K562 (cell line): ENCODE measurements around the gene AGRN. TPM values are rescaled to one million over a fixed set of nuclear protein-coding genes. Genes with fewer than 3 reads are reported as not detected.

Experiments
- ATAC-seq: fragments of 200-7000 bp; cut with Tn5 transposase; 3 replicates; pipeline ENCODE4 v1.9.1; 2020; ENCODE audit warnings: moderate library complexity
- BruUV-seq: library from RNA; stranded (reverse); fragments of 400-500 nt; replicated peaks from 2 replicates; lab custom pipeline; 2021; lab: Mats Ljungman, UMichigan
- CTCF ChIA-PET: fragments of 300-600 bp; formaldehyde crosslinking; extraction: SDS; loops from one replicate; lab custom pipeline; 2021; ENCODE audit warnings: low intra/inter-chr PET ratio; lab: Yijun Ruan, JAX
- POLR2A ChIA-PET: fragments of 300-600, 350-650 bp; sonication (Branson Sonifier 250); formaldehyde crosslinking; extraction: SDS; loops from one replicate; lab custom pipeline; 2021; ENCODE audit warnings: antibody characterized with exemption, inconsistent platforms; lab: Yijun Ruan, JAX
- DNase-seq, 4 experiments: peaks; one replicate each; pipeline versions ENCODE4 v3.0.0 to v3.0.0-alpha.2; 2011 to 2018; ENCODE audit warnings: low spot score in 3 of 4, mixed read lengths in 3 of 4; ENCODE audit errors: extremely low read depth in 1 of 4
- FAIRE-seq: peaks from 2 replicates; lab custom pipeline; 2011; peaks lifted over from hg19 to GRCh38; lab: Jason Lieb, UNC
- H2AFZ ChIP-seq: 2 replicates; pipeline ENCODE4 v1.6.0; 2011; ENCODE audit warnings: low read depth, low read length, control low read depth, inconsistent platforms
- H3K27ac ChIP-seq: fragments of 200-600 bp; 3 replicates; pipeline ENCODE4 v1.8.0; 2011; ENCODE audit warnings: low read depth, mild to moderate bottlenecking, control low read depth, inconsistent platforms, low read length, moderate library complexity, mixed read lengths; ENCODE audit errors: extremely low read depth
- H3K27me3 ChIP-seq, 2 experiments: fragments of 300-600 bp in 1 of 2; 2 replicates in 1 of 2; 3 replicates in 1 of 2; pipeline versions ENCODE4 v1.6.0 to v1.8.0; 2011; ENCODE audit warnings: inconsistent platforms in 2 of 2, low read length in 2 of 2, mild to moderate bottlenecking in 1 of 2, mixed read lengths in 1 of 2, moderate library complexity in 1 of 2; ENCODE audit not compliant: control insufficient read depth in 2 of 2, insufficient read depth in 2 of 2
- H3K36me3 ChIP-seq: fragments of 300-600 bp; 3 replicates; pipeline ENCODE4 v1.8.0; 2011; ENCODE audit warnings: mild to moderate bottlenecking, low read length, inconsistent platforms; ENCODE audit not compliant: control insufficient read depth, insufficient read depth
- H3K4me1 ChIP-seq, 2 experiments: fragments of 200-600 bp in 1 of 2; replicated peaks in 1 of 2; 2 replicates in 1 of 2; 3 replicates in 1 of 2; pipeline versions ENCODE4 v1.5.1 to v1.8.0; 2011; ENCODE audit warnings: inconsistent platforms in 2 of 2, low read length in 2 of 2, mild to moderate bottlenecking in 1 of 2, mixed read lengths in 1 of 2, moderate library complexity in 1 of 2; ENCODE audit not compliant: control insufficient read depth in 2 of 2, insufficient read depth in 2 of 2
- H3K4me2 ChIP-seq: 2 replicates; pipeline ENCODE4 v1.6.1; 2011; ENCODE audit warnings: low read length, control low read depth, inconsistent platforms, mixed read lengths; ENCODE audit not compliant: insufficient read depth
- H3K4me3 ChIP-seq: fragments of 200-600 bp; sonication (generic), shearing (Covaris generic); 2 replicates; pipeline ENCODE4 v1.5.1; 2016; ENCODE audit warnings: control low read depth, inconsistent platforms
- H3K79me2 ChIP-seq: fragments of 200-600 bp; 3 replicates; pipeline ENCODE4 v1.8.0; 2011; ENCODE audit warnings: low read length, inconsistent platforms; ENCODE audit not compliant: control insufficient read depth, insufficient read depth
- H3K9ac ChIP-seq, 2 experiments: 2 replicates each; pipeline versions ENCODE4 v1.6.0 to v1.6.1; 2011; ENCODE audit warnings: low read depth in 2 of 2, low read length in 2 of 2, control low read depth in 1 of 2, inconsistent platforms in 1 of 2, mild to moderate bottlenecking in 1 of 2, mixed read lengths in 1 of 2; ENCODE audit not compliant: insufficient read depth in 1 of 2
- H3K9me1 ChIP-seq: one replicate; pipeline ENCODE4 v1.6.0; 2011; ENCODE audit warnings: inconsistent platforms, mild to moderate bottlenecking, low read length, moderate library complexity; ENCODE audit not compliant: control insufficient read depth, insufficient read depth
- H3K9me3 ChIP-seq: replicated peaks from 2 replicates; pipeline ENCODE4 v1.5.1; 2011; ENCODE audit warnings: low read depth, low read length, inconsistent platforms; ENCODE audit not compliant: control insufficient read depth, insufficient read depth
- H4K20me1 ChIP-seq: replicated peaks from 2 replicates; pipeline ENCODE4 v1.6.1; 2011; ENCODE audit warnings: low read length, inconsistent platforms, mixed read lengths; ENCODE audit not compliant: control insufficient read depth, insufficient read depth
- ARHGAP35 ChIP-seq: fragments of 450-650 bp; IDR thresholded peaks from 2 replicates; pipeline ENCODE4 v1.6.1; 2018; ENCODE audit not compliant: partially characterized antibody
- ESRRB ChIP-seq: fragments of 250-450 bp; sonication (Bioruptor Pico); IDR thresholded peaks from 2 replicates; pipeline ENCODE4 v1.5.0; 2020; ENCODE audit warnings: mild to moderate bottlenecking, moderate library complexity, borderline replicate concordance
- JUNB ChIP-seq: fragments of 450-650 bp; formaldehyde crosslinking; conservative IDR thresholded peaks from 2 replicates; pipeline ENCODE4 v1.4.0; 2020; ENCODE audit warnings: mild to moderate bottlenecking
- MAFG ChIP-seq: fragments of 450-650 bp; conservative IDR thresholded peaks from 2 replicates; pipeline ENCODE4 v1.6.1; 2016; ENCODE audit warnings: missing genetic modification characterization, missing compliant biosample characterization
- NFIC ChIP-seq: fragments of 450-650 bp; IDR thresholded peaks from 2 replicates; pipeline ENCODE4 v1.6.1; 2017; ENCODE audit warnings: mild to moderate bottlenecking, inconsistent platforms
- SMAD2 ChIP-seq: fragments of 150-350 bp; IDR thresholded peaks from 2 replicates; pipeline ENCODE4 v1.6.1; 2014; ENCODE audit warnings: low read depth, mild to moderate bottlenecking, low read length
- SP1 ChIP-seq: sonication (generic); formaldehyde crosslinking; IDR thresholded peaks from 2 replicates; pipeline ENCODE4 v1.8.1; 2022; ENCODE audit warnings: mild to moderate bottlenecking, missing genetic modification reagents
- SUPT5H ChIP-seq: fragments of 450-650 bp; IDR thresholded peaks from 2 replicates; pipeline ENCODE4 v1.6.1; 2016
- ZBTB43 ChIP-seq: sonication (generic); formaldehyde crosslinking; IDR thresholded peaks from 2 replicates; pipeline ENCODE4 v1.8.0; 2023; ENCODE audit warnings: mild to moderate bottlenecking, missing genetic modification reagents
- ZNF124 ChIP-seq: sonication (generic); formaldehyde crosslinking; IDR thresholded peaks from 2 replicates; pipeline ENCODE4 v1.8.1; 2022; ENCODE audit warnings: missing genetic modification reagents
- ZNF408 ChIP-seq: fragments of 250-450 bp; sonication (Bioruptor Pico); IDR thresholded peaks from 2 replicates; pipeline ENCODE4 v1.4.0; 2020; ENCODE audit warnings: low read depth, mild to moderate bottlenecking, moderate library complexity
- ZNF77 ChIP-seq: fragments of 250-450 bp; sonication (Bioruptor Pico); IDR thresholded peaks from 2 replicates; pipeline ENCODE4 v1.5.0; 2020
- WGBS: fragments of 100-300 bp; shearing (Covaris generic); methylation state at CpG from one replicate; pipeline ENCODE4 v1.1.6; 2016; ENCODE audit warnings: low coverage, mixed read lengths; ENCODE audit not compliant: insufficient coverage; ENCODE audit errors: missing lambda C conversion rate; 5-methylcytosine and 5-hydroxymethylcytosine counted together
- in situ Hi-C: fragments of 300-500 bp; cut with MboI; formaldehyde crosslinking; loops from 4 replicates; pipeline ENCODE4 v1.15.0; 2018; ENCODE audit warnings: inconsistent platforms, mixed read lengths
- intact Hi-C: fragments of 100-400 bp; cut with micrococcal nuclease; formaldehyde crosslinking; loops from 2 replicates; pipeline ENCODE4 v1.14.2; 2022
- polyA plus RNA-seq, 8 experiments: library from polyadenylated mRNA; depleted of rRNA in 4 of 8; stranded (reverse) in 5 of 8; unstranded in 3 of 8; fragments of >200 nt; fragmentation: Nextera tagmentation in 2 of 8; fragmentation: Illumina TruSeq in 1 of 8; extraction: Ambion mirVana in 2 of 8; extraction: Trizol in 1 of 8; gene quantifications; 2 replicates each; pipeline versions ENCODE4 v1.2.1 to v1.2.3, GENCODE V29; 2011 to 2014; ENCODE audit warnings: inconsistent platforms in 1 of 8, missing spikeins in 1 of 8
- total RNA-seq, 7 experiments: library from RNA; depleted of rRNA in 6 of 7; stranded (reverse); fragments of >200 nt in 6 of 7; fragmentation: Illumina TruSeq in 2 of 7; extraction: Trizol in 2 of 7; gene quantifications; 2 replicates each; pipeline versions ENCODE4 v1.2.1 to v1.2.3, GENCODE V29; 2011 to 2021; ENCODE audit warnings: low replicate concordance in 1 of 7
- TF ChIP-seq, protein P1 (sequence below), 2 experiments: fragments of 450-650 bp in 1 of 2; sonication (generic) in 1 of 2; formaldehyde crosslinking in 1 of 2; IDR thresholded peaks in 1 of 2; conservative IDR thresholded peaks in 1 of 2; 2 replicates each; pipeline versions ENCODE4 v1.6.1 to v1.8.1; 2016 to 2023; ENCODE audit warnings: mild to moderate bottlenecking in 2 of 2, moderate library complexity in 2 of 2, inconsistent platforms in 1 of 2, missing genetic modification reagents in 1 of 2

Gene AGRN
- total and polyA plus RNA-seq, 9 of the 15 experiments (the other 6 are each of a cell fraction or from before 2014, with no cell fraction given): 0.04 to 111 (median 18.1) TPM

DNA sequence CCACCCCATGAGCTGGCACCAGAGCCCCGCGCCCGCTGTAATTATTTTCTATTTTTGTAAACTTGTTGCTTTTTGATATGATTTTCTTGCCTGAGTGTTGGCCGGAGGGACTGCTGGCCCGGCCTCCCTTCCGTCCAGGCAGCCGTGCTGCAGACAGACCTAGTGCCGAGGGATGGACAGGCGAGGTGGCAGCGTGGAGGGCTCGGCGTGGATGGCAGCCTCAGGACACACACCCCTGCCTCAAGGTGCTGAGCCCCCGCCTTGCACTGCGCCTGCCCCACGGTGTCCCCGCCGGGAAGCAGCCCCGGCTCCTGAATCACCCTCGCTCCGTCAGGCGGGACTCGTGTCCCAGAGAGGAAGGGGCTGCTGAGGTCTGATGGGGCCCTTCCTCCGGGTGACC is 35.1 kb downstream of the AGRN start:
- H3K4me2 ChIP-seq: no peak overlapping the region
- H3K27me3 ChIP-seq: no peaks in the 10 kb centered on the region
- H3K4me1 ChIP-seq: peaks cover 17 to 60% of the 10 kb centered on the region in 2 experiments
- CTCF ChIA-PET: no interaction called here
- ATAC-seq: no peak
- H3K9me1 ChIP-seq: no peaks in the 10 kb centered on the region
- no peak for FAIRE-seq
- TSS peak; percentile 53 for BruUV-seq
- no peaks in the 10 kb centered on the region for H3K79me2 ChIP-seq
- in situ Hi-C loops: no loop called here
- 92% methylated on average over 23 of the region's 23 CpGs for WGBS
- H2AFZ ChIP-seq: no peak overlapping the region
- H3K9ac ChIP-seq: no peak overlapping the region; a peak in 1 of 4 replicates
- no peak overlapping the region for H3K4me3 ChIP-seq
- H3K36me3 ChIP-seq: peaks cover 54% of the 10 kb centered on the region
- no peak for DNase-seq
- TF ChIP-seq ESRRB (CRISPR knock-in tag): no peak
- TF ChIP-seq SP1 (CRISPR knock-in tag): no peak
- TF ChIP-seq JUNB (CRISPR knock-in tag): no peak
- no peak for TF ChIP-seq ZNF77 (CRISPR knock-in tag)
- TF ChIP-seq, protein P1, sequence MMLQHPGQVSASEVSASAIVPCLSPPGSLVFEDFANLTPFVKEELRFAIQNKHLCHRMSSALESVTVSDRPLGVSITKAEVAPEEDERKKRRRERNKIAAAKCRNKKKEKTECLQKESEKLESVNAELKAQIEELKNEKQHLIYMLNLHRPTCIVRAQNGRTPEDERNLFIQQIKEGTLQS (IDR thresholded peaks at IDR 0.05): no peak
- TF ChIP-seq, protein P1 (CRISPR knock-in tag; conservative IDR thresholded peaks at IDR 0.05): no peak
- no peak for TF ChIP-seq ZBTB43 (CRISPR knock-in tag)
- TF ChIP-seq SUPT5H: no peak
- no peak for TF ChIP-seq SMAD2
- TF ChIP-seq ZNF408 (CRISPR knock-in tag): no peak
- no peak for TF ChIP-seq MAFG (tag)
- no peak for TF ChIP-seq NFIC
- TF ChIP-seq ARHGAP35: no peak
- no peak for TF ChIP-seq ZNF124 (CRISPR knock-in tag)
- intact Hi-C loops: no loop called here
- H3K27ac ChIP-seq: no peak overlapping the region
- no peaks in the 10 kb centered on the region for H3K9me3 ChIP-seq
- POLR2A ChIA-PET: interaction anchor here (0.8 kb wide), 1 partner anchor 58 kb away, joined by 3 read pairs; no protein-coding TSS in a partner anchor
- H4K20me1 ChIP-seq: no peaks in the 10 kb centered on the region
